Prostate gland (tissue), 2 donors: ENCODE results near the gene CCT3.

Source experiments
- CTCF ChIP-seq, 4 experiments: fragments of 200-600 bp in 2 of 4; fragments of 450-650 bp in 2 of 4; sonication (generic) in 2 of 4; IDR thresholded peaks; 1 replicate in 3 of 4; 2 replicates in 1 of 4; pipeline ENCODE4 v1.5.1; 2016 to 2019; ENCODE audit warnings: antibody characterized with exemption in 4 of 4, mild to moderate bottlenecking in 2 of 4, moderate library complexity in 2 of 4
- POLR2A ChIP-seq: fragments of 450-650 bp; IDR thresholded peaks from one replicate; pipeline ENCODE4 v1.6.1; 2016; ENCODE audit warnings: antibody characterized with exemption, mild to moderate bottlenecking
- POLR2AphosphoS5 ChIP-seq: sonication (generic); formaldehyde crosslinking; IDR thresholded peaks from one replicate; pipeline ENCODE4 v1.6.1; 2017; ENCODE audit warnings: antibody characterized with exemption

- TF ChIP-seq CTCF (IDR thresholded peaks at IDR 0.05) (no peak), POLR2A (no peak), POLR2AphosphoS5 (no peak)
Observed at GRCh38 chr1:156376146-156376545, 38.1 kb upstream of the CCT3 start.
